MM.1S (cell line): ENCODE data around the gene CLMN.

Source experiments
- DNase-seq: peaks from one replicate; pipeline ENCODE4 v3.0.0-alpha.2; 2015
- H2AFZ ChIP-seq: fragments of 300-600 bp; sonication (generic); 2 replicates; pipeline ENCODE4 v1.6.0; 2016; ENCODE audit warnings: antibody characterized with exemption, low read length
- H3F3A ChIP-seq: fragments of 300-600 bp; sonication (generic); 2 replicates; pipeline ENCODE4 v1.6.1; 2016; ENCODE audit warnings: mild to moderate bottlenecking, antibody characterized with exemption, low read length, moderate library complexity, mixed read lengths; ENCODE audit not compliant: insufficient read depth
- H3K27ac ChIP-seq: fragments of 300-600 bp; sonication (generic); 2 replicates; pipeline ENCODE4 v1.5.1; 2016; ENCODE audit warnings: mild to moderate bottlenecking, low read length
- H3K27me3 ChIP-seq: fragments of 300-600 bp; sonication (generic); replicated peaks from 2 replicates; pipeline ENCODE4 v1.6.0; 2016; ENCODE audit warnings: low read length; ENCODE audit not compliant: insufficient read depth
- H3K36me3 ChIP-seq: fragments of 300-600 bp; sonication (generic); replicated peaks from 2 replicates; pipeline ENCODE4 v1.6.1; 2016; ENCODE audit warnings: mild to moderate bottlenecking, low read length, mixed read lengths; ENCODE audit not compliant: insufficient read depth
- H3K4me1 ChIP-seq: fragments of 300-600 bp; sonication (generic); 2 replicates; pipeline ENCODE4 v1.6.1; 2016; ENCODE audit warnings: low read length, mixed read lengths
- H3K4me2 ChIP-seq: fragments of 300-600 bp; sonication (generic); 2 replicates; pipeline ENCODE4 v1.6.0; 2016; ENCODE audit warnings: low read depth, low read length
- H3K4me3 ChIP-seq: fragments of 300-600 bp; sonication (generic); 2 replicates; pipeline ENCODE4 v1.5.1; 2016; ENCODE audit warnings: low read length, mixed read lengths
- H3K79me2 ChIP-seq: fragments of 300-600 bp; sonication (generic); 2 replicates; pipeline ENCODE4 v1.6.1; 2016; ENCODE audit warnings: mixed run types, low read length, mixed read lengths
- H3K9ac ChIP-seq: fragments of 300-600 bp; sonication (generic); 2 replicates; pipeline ENCODE4 v1.6.1; 2016; ENCODE audit warnings: low read length, mixed read lengths
- H3K9me2 ChIP-seq: fragments of 300-600 bp; sonication (generic); replicated peaks from 2 replicates; pipeline ENCODE4 v1.6.1; 2016; ENCODE audit warnings: mild to moderate bottlenecking, low read length, mixed read lengths; ENCODE audit not compliant: insufficient read depth
- H3K9me3 ChIP-seq: fragments of 300-600 bp; sonication (generic); replicated peaks from 2 replicates; pipeline ENCODE4 v1.6.1; 2016; ENCODE audit warnings: mild to moderate bottlenecking, low read length, mixed read lengths; ENCODE audit not compliant: insufficient read depth
- H4K20me1 ChIP-seq: fragments of 300-600 bp; sonication (generic); 2 replicates; pipeline ENCODE4 v1.6.1; 2016; ENCODE audit warnings: mild to moderate bottlenecking, low read length, moderate library complexity, mixed read lengths; ENCODE audit not compliant: insufficient read depth
- EZH2 ChIP-seq: fragments of 300-600 bp; sonication (generic); optimal IDR thresholded peaks from 2 replicates; pipeline ENCODE3; 2017; ENCODE audit warnings: low read depth, mild to moderate bottlenecking, antibody characterized with exemption, low read length, mixed read lengths
- EZH2phosphoT487 ChIP-seq: fragments of 300-600 bp; sonication (generic); IDR thresholded peaks from 2 replicates; pipeline ENCODE4 v1.6.1; 2018; ENCODE audit warnings: antibody characterized with exemption, low read length
- TF ChIP-seq, protein P1 (sequence below): fragments of 300-600 bp; sonication (generic); IDR thresholded peaks from 2 replicates; pipeline ENCODE4 v1.5.1; 2016; ENCODE audit warnings: antibody characterized with exemption, low read length, mixed read lengths

CLMN gene

DNA sequence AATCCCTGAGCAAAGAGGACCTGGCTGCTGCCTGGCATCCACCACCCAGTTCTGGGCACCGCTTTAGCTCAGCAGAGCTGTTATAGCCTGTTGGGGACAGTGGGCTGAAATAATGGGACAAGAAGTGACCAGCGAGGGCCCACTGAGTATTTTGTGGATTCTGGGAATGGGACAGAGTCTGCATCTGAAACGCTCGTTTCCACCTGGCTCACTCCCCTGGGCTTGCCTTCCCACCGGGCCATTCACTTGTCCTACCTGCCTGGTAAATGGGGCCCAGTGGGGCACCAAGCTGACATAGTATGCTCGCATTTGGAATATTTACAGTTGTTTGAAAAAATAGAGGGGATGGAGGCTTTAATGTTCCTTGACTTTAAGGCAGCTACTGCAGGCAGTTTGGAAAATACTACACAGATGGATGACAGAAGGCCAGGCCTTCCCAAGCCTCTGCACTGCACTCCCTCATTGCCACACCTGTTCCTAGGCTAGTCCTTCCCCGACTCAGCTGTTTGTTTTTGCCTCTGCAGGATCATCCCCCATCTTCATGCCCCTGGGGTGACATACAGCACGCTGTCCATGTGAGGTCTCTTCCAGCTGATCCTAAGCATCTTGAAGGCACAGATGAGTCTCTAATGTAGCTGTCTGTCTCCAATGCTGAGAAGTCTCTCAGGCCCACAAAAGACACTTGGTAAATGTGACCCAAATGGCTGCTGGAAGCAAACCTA, 101.1 kb downstream of the CLMN start:
- H3K36me3 ChIP-seq: no peaks in the 10 kb centered on the region
- no peaks in the 10 kb centered on the region for H3K4me1 ChIP-seq
- no peak overlapping the region for H2AFZ ChIP-seq
- no peak overlapping the region for H3K4me2 ChIP-seq
- TF ChIP-seq EZH2 (no peak), EZH2phosphoT487 (no peak)
- TF ChIP-seq, protein P1, sequence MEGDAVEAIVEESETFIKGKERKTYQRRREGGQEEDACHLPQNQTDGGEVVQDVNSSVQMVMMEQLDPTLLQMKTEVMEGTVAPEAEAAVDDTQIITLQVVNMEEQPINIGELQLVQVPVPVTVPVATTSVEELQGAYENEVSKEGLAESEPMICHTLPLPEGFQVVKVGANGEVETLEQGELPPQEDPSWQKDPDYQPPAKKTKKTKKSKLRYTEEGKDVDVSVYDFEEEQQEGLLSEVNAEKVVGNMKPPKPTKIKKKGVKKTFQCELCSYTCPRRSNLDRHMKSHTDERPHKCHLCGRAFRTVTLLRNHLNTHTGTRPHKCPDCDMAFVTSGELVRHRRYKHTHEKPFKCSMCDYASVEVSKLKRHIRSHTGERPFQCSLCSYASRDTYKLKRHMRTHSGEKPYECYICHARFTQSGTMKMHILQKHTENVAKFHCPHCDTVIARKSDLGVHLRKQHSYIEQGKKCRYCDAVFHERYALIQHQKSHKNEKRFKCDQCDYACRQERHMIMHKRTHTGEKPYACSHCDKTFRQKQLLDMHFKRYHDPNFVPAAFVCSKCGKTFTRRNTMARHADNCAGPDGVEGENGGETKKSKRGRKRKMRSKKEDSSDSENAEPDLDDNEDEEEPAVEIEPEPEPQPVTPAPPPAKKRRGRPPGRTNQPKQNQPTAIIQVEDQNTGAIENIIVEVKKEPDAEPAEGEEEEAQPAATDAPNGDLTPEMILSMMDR: no peak
- no peaks in the 10 kb centered on the region for H3F3A ChIP-seq
- no peak overlapping the region for H3K27ac ChIP-seq
- no peaks in the 10 kb centered on the region for H3K9me3 ChIP-seq
- no peak for DNase-seq
- no peaks in the 10 kb centered on the region for H3K27me3 ChIP-seq
- no peaks in the 10 kb centered on the region for H3K9me2 ChIP-seq
- no peaks in the 10 kb centered on the region for H3K79me2 ChIP-seq
- H3K9ac ChIP-seq: no peak overlapping the region
- no peak overlapping the region for H3K4me3 ChIP-seq
- H4K20me1 ChIP-seq: no peaks in the 10 kb centered on the region

DNA sequence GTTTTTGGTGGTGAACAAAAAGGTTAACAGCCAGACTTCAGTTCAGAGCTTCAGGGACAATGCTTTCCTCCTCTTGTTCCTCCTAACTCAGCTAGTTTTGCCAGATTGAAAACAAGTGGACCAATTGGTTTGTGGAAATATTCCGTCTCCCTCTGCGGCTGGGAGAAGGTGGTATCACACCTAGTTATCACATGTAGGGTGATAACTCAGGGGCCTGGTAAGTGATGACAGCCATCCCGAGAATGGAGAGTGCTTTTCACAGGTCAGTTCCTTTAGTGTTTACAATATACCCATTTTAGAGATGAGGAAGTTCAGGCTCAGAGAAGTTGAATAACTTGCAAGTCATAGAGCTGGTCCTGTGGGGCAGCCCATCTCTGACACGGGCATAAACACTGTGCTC, 101.7 kb downstream of the CLMN start:
- H3K4me1 ChIP-seq: no peaks in the 10 kb centered on the region
- no peaks in the 10 kb centered on the region for H3K36me3 ChIP-seq
- H3K4me3 ChIP-seq: no peak overlapping the region
- no peak for DNase-seq
- H3K79me2 ChIP-seq: no peaks in the 10 kb centered on the region
- H3K27me3 ChIP-seq: no peaks in the 10 kb centered on the region
- TF ChIP-seq, protein P1: no peak
- TF ChIP-seq EZH2 (no peak), EZH2phosphoT487 (no peak)
- no peak overlapping the region for H2AFZ ChIP-seq
- H4K20me1 ChIP-seq: no peaks in the 10 kb centered on the region
- H3K9me3 ChIP-seq: no peaks in the 10 kb centered on the region
- H3K9me2 ChIP-seq: no peaks in the 10 kb centered on the region
- H3K9ac ChIP-seq: no peak overlapping the region
- no peak overlapping the region for H3K4me2 ChIP-seq
- H3K27ac ChIP-seq: no peak overlapping the region
- H3F3A ChIP-seq: no peaks in the 10 kb centered on the region

DNA sequence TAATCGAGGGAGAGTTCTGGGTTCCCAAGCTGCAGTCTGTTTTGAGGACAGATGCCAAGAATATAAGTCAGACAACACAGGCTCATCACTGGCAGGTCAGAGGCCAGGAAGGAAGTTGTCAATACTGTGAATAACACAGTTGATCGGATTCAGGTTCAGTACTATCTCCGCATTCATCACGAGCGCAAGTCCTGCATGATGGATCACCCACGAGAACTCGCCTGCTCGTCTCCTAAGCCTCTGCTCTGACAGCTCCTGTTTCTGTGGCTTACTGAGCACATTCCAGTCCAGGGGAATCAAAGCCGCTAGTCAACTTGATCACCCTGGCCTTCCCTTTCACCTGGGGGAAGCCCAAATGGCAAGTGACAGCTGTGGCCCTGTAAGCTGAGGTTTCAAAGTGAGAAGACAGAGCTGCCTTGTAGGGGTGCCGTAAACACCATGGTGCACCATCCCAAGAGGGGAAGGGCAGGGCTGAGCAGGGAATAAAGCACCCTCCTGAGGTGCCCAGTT, 102.3 kb downstream of the CLMN start:
- Histone ChIP-seq H3K9me3 (no peaks in the 10 kb centered on the region), H3K27ac (no peak overlapping the region), H3K9ac (no peak overlapping the region), H3K4me3 (no peak overlapping the region), H3F3A (no peaks in the 10 kb centered on the region), H3K79me2 (no peaks in the 10 kb centered on the region), H3K36me3 (no peaks in the 10 kb centered on the region), H3K4me2 (no peak overlapping the region), H3K4me1 (no peaks in the 10 kb centered on the region), H3K9me2 (no peaks in the 10 kb centered on the region), H3K27me3 (no peaks in the 10 kb centered on the region), H4K20me1 (no peaks in the 10 kb centered on the region), H2AFZ (no peak overlapping the region)
- TF ChIP-seq, protein P1: no peak
- TF ChIP-seq EZH2 (no peak), EZH2phosphoT487 (no peak)
- DNase-seq: no peak
